ENCODE results near the gene SFMBT1. TPM values are rescaled to one million over a fixed set of nuclear protein-coding genes. Genes with fewer than 3 reads are reported as not detected.

SFMBT1 gene
- total RNA-seq, 1 donor from 2014 or later, result 6.5 TPM

GRCh38 chr3:53082736-53083135, 36.9 kb upstream of the SFMBT1 start:
- Mint-ChIP-seq H3K4me1 (ENCODE audit: low read depth, unreplicated experiment) (peaks cover 8% of the 10 kb centered on the region), H3K4me3 (ENCODE audit: unreplicated experiment) (no peak overlapping the region), H3K36me3 (ENCODE audit: unreplicated experiment) (no peaks in the 10 kb centered on the region), H3K27ac (ENCODE audit: unreplicated experiment) (no peak overlapping the region), H3K27me3 (ENCODE audit: unreplicated experiment) (peaks cover 3% of the 10 kb centered on the region), H3K9me3 (ENCODE audit: unreplicated experiment) (no peaks in the 10 kb centered on the region)
- no peak for TF ChIP-seq CTCF (IDR thresholded peaks at IDR 0.05; ENCODE audit: partially characterized antibody, unreplicated experiment)
- no peak for DNase-seq

GRCh38 chr3:53081318-53081717, 35.4 kb upstream of the SFMBT1 start:
- Mint-ChIP-seq H3K4me1 (ENCODE audit: low read depth, unreplicated experiment) (peaks cover 8% of the 10 kb centered on the region), H3K27me3 (ENCODE audit: unreplicated experiment) (peaks cover 3% of the 10 kb centered on the region), H3K36me3 (ENCODE audit: unreplicated experiment) (no peaks in the 10 kb centered on the region), H3K27ac (ENCODE audit: unreplicated experiment) (no peak overlapping the region), H3K9me3 (ENCODE audit: unreplicated experiment) (no peaks in the 10 kb centered on the region), H3K4me3 (ENCODE audit: unreplicated experiment) (no peak overlapping the region)
- no peak for TF ChIP-seq CTCF (IDR thresholded peaks at IDR 0.05; ENCODE audit: partially characterized antibody, unreplicated experiment)
- no peak for DNase-seq

- no peaks in the 10 kb centered on the region for H3K9me3 Mint-ChIP-seq (ENCODE audit: unreplicated experiment)
- H3K36me3 Mint-ChIP-seq (ENCODE audit: unreplicated experiment), result no peaks in the 10 kb centered on the region
- no peak for TF ChIP-seq CTCF (IDR thresholded peaks at IDR 0.05; ENCODE audit: partially characterized antibody, unreplicated experiment)
- peaks cover 9% of the 10 kb centered on the region for H3K27me3 Mint-ChIP-seq (ENCODE audit: unreplicated experiment)
- DNase-seq, result no peak
- H3K4me3 Mint-ChIP-seq (ENCODE audit: unreplicated experiment), result no peak overlapping the region
- H3K4me1 Mint-ChIP-seq (ENCODE audit: low read depth, unreplicated experiment), result peaks cover 8% of the 10 kb centered on the region
- no peak overlapping the region for H3K27ac Mint-ChIP-seq (ENCODE audit: unreplicated experiment)
Measured at GRCh38 chr3:53080612-53081205, 34.8 kb upstream of the SFMBT1 start.

- H3K36me3 Mint-ChIP-seq (ENCODE audit: unreplicated experiment), result no peaks in the 10 kb centered on the region
- H3K4me3 Mint-ChIP-seq (ENCODE audit: unreplicated experiment), result no peak overlapping the region
- no peak for TF ChIP-seq CTCF (IDR thresholded peaks at IDR 0.05; ENCODE audit: partially characterized antibody, unreplicated experiment)
- no peaks in the 10 kb centered on the region for H3K9me3 Mint-ChIP-seq (ENCODE audit: unreplicated experiment)
- no peak for DNase-seq
- peaks cover 9% of the 10 kb centered on the region for H3K27me3 Mint-ChIP-seq (ENCODE audit: unreplicated experiment)
- peaks cover 8% of the 10 kb centered on the region for H3K4me1 Mint-ChIP-seq (ENCODE audit: low read depth, unreplicated experiment)
- no peak overlapping the region for H3K27ac Mint-ChIP-seq (ENCODE audit: unreplicated experiment)
Measured at GRCh38 chr3:53079791-53080555, 34.1 kb upstream of the SFMBT1 start.

GRCh38 chr3:53079147-53079546, 33.3 kb upstream of the SFMBT1 start:
- TF ChIP-seq CTCF (IDR thresholded peaks at IDR 0.05; ENCODE audit: partially characterized antibody, unreplicated experiment), result no peak
- Mint-ChIP-seq H3K36me3 (ENCODE audit: unreplicated experiment) (no peaks in the 10 kb centered on the region), H3K27me3 (ENCODE audit: unreplicated experiment) (peaks cover 9% of the 10 kb centered on the region), H3K9me3 (ENCODE audit: unreplicated experiment) (peaks cover 1% of the 10 kb centered on the region), H3K27ac (ENCODE audit: unreplicated experiment) (no peak overlapping the region), H3K4me1 (ENCODE audit: low read depth, unreplicated experiment) (peaks cover 5% of the 10 kb centered on the region), H3K4me3 (ENCODE audit: unreplicated experiment) (no peak overlapping the region)
- DNase-seq, result no peak

Measured in glutamatergic neuron (in vitro differentiated cells).